Natural killer cell (primary cell): ENCODE results near the gene PTTG1IP2. TPM values are rescaled to one million over a fixed set of nuclear protein-coding genes. Genes with fewer than 3 reads are reported as not detected.

Experiments used
- ATAC-seq, 3 donors: fragments of 150-1000 bp in 2 of 3; fragments of 200-7000 bp in 1 of 3; cut with Tn5 transposase; 1 replicate in 1 of 3; 2 replicates in 2 of 3; pipeline ENCODE4 v1.10.0; 2021; ENCODE audit warnings: mild to moderate bottlenecking in 2 of 3, moderate library complexity in 2 of 3
- DNase-seq, 2 donors: peaks; one replicate each; pipeline versions ENCODE4 v3.0.0 to v3.0.0-alpha.2; 2013 to 2021; ENCODE audit warnings: mixed read lengths in 1 of 2
- H3K27ac ChIP-seq: one replicate; pipeline ENCODE4 v1.5.1; 2013; ENCODE audit warnings: mild to moderate bottlenecking, low read length
- H3K27me3 ChIP-seq: one replicate; pipeline ENCODE4 v1.6.1; 2013; ENCODE audit warnings: low read length; ENCODE audit not compliant: control insufficient read depth, insufficient read depth
- H3K36me3 ChIP-seq: one replicate; pipeline ENCODE4 v1.6.1; 2013; ENCODE audit warnings: low read length; ENCODE audit not compliant: control insufficient read depth, insufficient read depth
- H3K4me1 ChIP-seq: one replicate; pipeline ENCODE4 v1.6.1; 2013; ENCODE audit warnings: low read length; ENCODE audit not compliant: control insufficient read depth, insufficient read depth
- H3K4me3 ChIP-seq: one replicate; pipeline ENCODE4 v1.5.1; 2013; ENCODE audit warnings: low read length
- H3K9me3 ChIP-seq: one replicate; pipeline ENCODE4 v1.6.1; 2013; ENCODE audit warnings: low read length; ENCODE audit not compliant: control insufficient read depth, insufficient read depth
- H3K27ac Mint-ChIP-seq, 2 donors: one replicate each; pipeline ENCODE4 v1.8.0; 2022; ENCODE audit warnings: mild to moderate bottlenecking in 2 of 2, mixed read lengths in 2 of 2, moderate library complexity in 1 of 2
- H3K27me3 Mint-ChIP-seq, 2 donors: one replicate each; pipeline ENCODE4 v1.8.0; 2022; ENCODE audit warnings: low read depth in 2 of 2, mixed read lengths in 2 of 2
- H3K36me3 Mint-ChIP-seq: one replicate; pipeline ENCODE4 v1.8.0; 2022; ENCODE audit warnings: mixed read lengths
- H3K4me1 Mint-ChIP-seq, 2 donors: one replicate each; pipeline ENCODE4 v1.8.0; 2022; ENCODE audit warnings: mixed read lengths in 2 of 2
- H3K4me3 Mint-ChIP-seq: one replicate; pipeline ENCODE4 v1.8.0; 2022; ENCODE audit warnings: mild to moderate bottlenecking, moderate library complexity, mixed read lengths
- H3K9me3 Mint-ChIP-seq, 2 donors: one replicate each; pipeline ENCODE4 v1.8.0; 2022; ENCODE audit warnings: mixed read lengths in 2 of 2
- WGBS: methylation state at CpG from one replicate; pipeline ENCODE4 v1.1.7; 2013; ENCODE audit warnings: missing lambda C conversion rate; ENCODE audit not compliant: insufficient coverage; 5-methylcytosine and 5-hydroxymethylcytosine counted together
- intact Hi-C: fragments of 100-400 bp; cut with micrococcal nuclease; formaldehyde crosslinking; loops from one replicate; pipeline ENCODE4 v1.14.2; 2022
- total RNA-seq, 4 donors: library from RNA; stranded (reverse); fragments of 120-200 nt in 1 of 4; gene quantifications; one replicate each; pipeline versions ENCODE4 v1.2.3 to v1.2.4, GENCODE V29; 2013 to 2022
- TF ChIP-seq, protein P1 (sequence below): fragments of 200-600 bp; IDR thresholded peaks from one replicate; pipeline ENCODE4 v1.8.0; 2022; ENCODE audit warnings: antibody characterized with exemption

PTTG1IP2 gene
- total RNA-seq, 3 donors from 2014 or later (not counting 1 experiment from before 2014, with no cell fraction given) = not detected

GRCh38 chr7:90433221-90433620 lies 36.2 kb upstream of the PTTG1IP2 start:
- peaks cover 14 to 31% of the 10 kb centered on the region in 2 donors for H3K27me3 Mint-ChIP-seq
- H3K4me1 ChIP-seq = no peaks in the 10 kb centered on the region
- H3K9me3 Mint-ChIP-seq = no peaks in the 10 kb centered on the region
- TF ChIP-seq, protein P1, sequence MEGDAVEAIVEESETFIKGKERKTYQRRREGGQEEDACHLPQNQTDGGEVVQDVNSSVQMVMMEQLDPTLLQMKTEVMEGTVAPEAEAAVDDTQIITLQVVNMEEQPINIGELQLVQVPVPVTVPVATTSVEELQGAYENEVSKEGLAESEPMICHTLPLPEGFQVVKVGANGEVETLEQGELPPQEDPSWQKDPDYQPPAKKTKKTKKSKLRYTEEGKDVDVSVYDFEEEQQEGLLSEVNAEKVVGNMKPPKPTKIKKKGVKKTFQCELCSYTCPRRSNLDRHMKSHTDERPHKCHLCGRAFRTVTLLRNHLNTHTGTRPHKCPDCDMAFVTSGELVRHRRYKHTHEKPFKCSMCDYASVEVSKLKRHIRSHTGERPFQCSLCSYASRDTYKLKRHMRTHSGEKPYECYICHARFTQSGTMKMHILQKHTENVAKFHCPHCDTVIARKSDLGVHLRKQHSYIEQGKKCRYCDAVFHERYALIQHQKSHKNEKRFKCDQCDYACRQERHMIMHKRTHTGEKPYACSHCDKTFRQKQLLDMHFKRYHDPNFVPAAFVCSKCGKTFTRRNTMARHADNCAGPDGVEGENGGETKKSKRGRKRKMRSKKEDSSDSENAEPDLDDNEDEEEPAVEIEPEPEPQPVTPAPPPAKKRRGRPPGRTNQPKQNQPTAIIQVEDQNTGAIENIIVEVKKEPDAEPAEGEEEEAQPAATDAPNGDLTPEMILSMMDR = no peak
- H3K27me3 ChIP-seq = no peaks in the 10 kb centered on the region
- H3K27ac Mint-ChIP-seq = no peak overlapping the region
- H3K4me1 Mint-ChIP-seq = no peaks in the 10 kb centered on the region
- H3K36me3 Mint-ChIP-seq = no peaks in the 10 kb centered on the region
- WGBS = 93% methylated on average over 3 of the region's 3 CpGs
- H3K4me3 ChIP-seq = no peak overlapping the region
- H3K36me3 ChIP-seq = no peaks in the 10 kb centered on the region
- no peak overlapping the region for H3K27ac ChIP-seq
- intact Hi-C loops = no loop called here
- ATAC-seq (no peak), DNase-seq (no peak)
- peaks cover 5% of the 10 kb centered on the region for H3K9me3 ChIP-seq
- H3K4me3 Mint-ChIP-seq = no peak overlapping the region

DNA sequence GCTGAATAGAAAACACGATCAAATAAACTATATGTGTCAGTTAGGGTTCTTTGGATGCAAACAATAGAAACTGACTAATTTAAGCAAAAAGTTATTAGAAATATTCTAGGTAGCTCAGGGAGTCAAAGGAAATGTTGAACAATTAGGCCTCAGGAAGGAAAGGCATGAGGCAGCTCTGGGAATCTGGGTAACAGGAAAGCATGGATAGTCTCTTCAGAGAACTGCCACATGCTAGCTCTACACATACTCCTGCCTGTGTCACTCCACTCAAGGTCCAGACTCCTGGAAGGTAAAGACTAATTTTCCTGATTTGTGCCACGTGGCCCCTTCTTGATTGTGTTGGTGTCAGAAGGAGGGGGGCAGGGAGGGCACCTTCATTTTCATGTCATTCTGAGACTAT lies 23.8 kb upstream of the PTTG1IP2 start:
- Histone ChIP-seq H3K27ac (no peak overlapping the region), H3K4me3 (no peak overlapping the region), H3K9me3 (no peaks in the 10 kb centered on the region), H3K4me1 (no peaks in the 10 kb centered on the region), H3K27me3 (no peaks in the 10 kb centered on the region), H3K36me3 (no peaks in the 10 kb centered on the region)
- TF ChIP-seq, protein P1 = no peak
- Mint-ChIP-seq H3K4me1 (no peaks in the 10 kb centered on the region), H3K27ac (no peak overlapping the region), H3K36me3 (no peaks in the 10 kb centered on the region), H3K4me3 (no peak overlapping the region), H3K27me3 (peaks cover 8 to 18% of the 10 kb centered on the region in 2 donors), H3K9me3 (no peaks in the 10 kb centered on the region)
- intact Hi-C loops = no loop called here
- DNase-seq (no peak), ATAC-seq (no peak)
- 33% methylated on average over 1 of the region's 2 CpGs for WGBS

- peaks cover 15 to 25% of the 10 kb centered on the region in 2 donors for H3K27me3 Mint-ChIP-seq
- TF ChIP-seq, protein P1 = no peak
- H3K4me3 ChIP-seq = no peak overlapping the region
- no peaks in the 10 kb centered on the region for H3K36me3 Mint-ChIP-seq
- no peak for DNase-seq
- no peaks in the 10 kb centered on the region for H3K4me1 ChIP-seq
- H3K4me3 Mint-ChIP-seq = no peak overlapping the region
- intact Hi-C loops = no loop called here
- no peak overlapping the region for H3K27ac Mint-ChIP-seq
- no peaks in the 10 kb centered on the region for H3K9me3 ChIP-seq
- H3K4me1 Mint-ChIP-seq = no peaks in the 10 kb centered on the region
- H3K36me3 ChIP-seq = no peaks in the 10 kb centered on the region
- ATAC-seq = no peak
- H3K9me3 Mint-ChIP-seq = no peaks in the 10 kb centered on the region
- 69% methylated on average over 4 of the region's 4 CpGs for WGBS
- no peak overlapping the region for H3K27ac ChIP-seq
- H3K27me3 ChIP-seq = no peaks in the 10 kb centered on the region
Measured at GRCh38 chr7:90446137-90446899, 23.1 kb upstream of the PTTG1IP2 start.
